Epithelial cell of proximal tubule (primary cell): ENCODE measurements around the gene DDX31. TPM values are rescaled to one million over a fixed set of nuclear protein-coding genes. Genes with fewer than 3 reads are reported as not detected.

Experiments used
- DNase-seq: peaks from one replicate; pipeline ENCODE4 v3.0.0-alpha.2; 2011; ENCODE audit warnings: low read depth
- H3K4me3 ChIP-seq: 2 replicates; pipeline ENCODE4 v1.5.1; 2011; ENCODE audit warnings: low read depth, mild to moderate bottlenecking, low read length
- total RNA-seq: library from RNA; depleted of rRNA; stranded (reverse); fragments of >200 nt; gene quantifications from 2 replicates; pipeline ENCODE4 v1.2.3, GENCODE V29; 2015
- TF ChIP-seq, protein P1 (sequence below): conservative IDR thresholded peaks from 2 replicates; pipeline ENCODE4 v1.5.1; 2012; ENCODE audit warnings: low read depth, mild to moderate bottlenecking, low read length

Gene DDX31
- total RNA-seq, 1 donor from 2014 or later, result 8.1 TPM

DNA sequence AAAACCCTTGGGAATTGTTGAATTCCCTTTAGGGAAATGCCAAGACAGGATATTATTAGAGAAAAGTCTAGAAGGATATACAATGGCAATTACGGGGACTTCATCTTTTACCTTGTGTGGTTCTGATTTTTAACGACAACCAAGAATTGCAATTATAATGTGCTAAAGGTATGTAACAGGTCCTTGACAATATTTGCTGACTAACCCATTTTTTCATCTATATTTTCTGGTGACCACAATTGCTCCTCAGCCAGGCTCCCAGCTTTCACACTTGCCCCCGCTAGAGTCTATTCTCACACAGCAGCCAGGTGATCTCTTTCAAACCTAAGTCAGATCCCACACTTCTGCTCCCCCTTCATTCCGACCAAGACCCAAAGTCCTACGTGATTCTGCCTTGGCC is 53.1 kb downstream of the DDX31 start:
- no peak overlapping the region for H3K4me3 ChIP-seq
- TF ChIP-seq, protein P1, sequence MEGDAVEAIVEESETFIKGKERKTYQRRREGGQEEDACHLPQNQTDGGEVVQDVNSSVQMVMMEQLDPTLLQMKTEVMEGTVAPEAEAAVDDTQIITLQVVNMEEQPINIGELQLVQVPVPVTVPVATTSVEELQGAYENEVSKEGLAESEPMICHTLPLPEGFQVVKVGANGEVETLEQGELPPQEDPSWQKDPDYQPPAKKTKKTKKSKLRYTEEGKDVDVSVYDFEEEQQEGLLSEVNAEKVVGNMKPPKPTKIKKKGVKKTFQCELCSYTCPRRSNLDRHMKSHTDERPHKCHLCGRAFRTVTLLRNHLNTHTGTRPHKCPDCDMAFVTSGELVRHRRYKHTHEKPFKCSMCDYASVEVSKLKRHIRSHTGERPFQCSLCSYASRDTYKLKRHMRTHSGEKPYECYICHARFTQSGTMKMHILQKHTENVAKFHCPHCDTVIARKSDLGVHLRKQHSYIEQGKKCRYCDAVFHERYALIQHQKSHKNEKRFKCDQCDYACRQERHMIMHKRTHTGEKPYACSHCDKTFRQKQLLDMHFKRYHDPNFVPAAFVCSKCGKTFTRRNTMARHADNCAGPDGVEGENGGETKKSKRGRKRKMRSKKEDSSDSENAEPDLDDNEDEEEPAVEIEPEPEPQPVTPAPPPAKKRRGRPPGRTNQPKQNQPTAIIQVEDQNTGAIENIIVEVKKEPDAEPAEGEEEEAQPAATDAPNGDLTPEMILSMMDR, result no peak
- no peak for DNase-seq

DNA sequence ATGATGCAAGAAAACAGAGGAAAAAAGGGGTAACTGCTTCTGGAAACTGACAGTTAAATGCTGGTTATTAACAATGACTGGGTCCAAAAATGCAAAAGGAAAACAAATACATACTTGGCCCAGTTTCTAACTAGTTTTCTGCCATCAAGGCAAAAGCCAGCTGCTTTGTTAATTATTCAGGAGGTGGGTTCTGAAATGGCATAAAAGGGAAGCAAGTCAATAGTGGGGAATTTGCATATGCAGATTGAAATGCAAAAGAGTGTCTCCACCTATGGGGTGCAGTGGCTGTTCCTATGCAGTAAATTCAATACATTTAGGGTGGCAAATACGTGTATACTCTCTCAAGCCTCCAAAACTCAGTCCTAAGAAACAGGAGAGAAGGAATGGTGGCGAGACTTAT is 54.0 kb downstream of the DDX31 start:
- TF ChIP-seq, protein P1, result no peak
- DNase-seq, result no peak
- H3K4me3 ChIP-seq, result no peak overlapping the region

DNA sequence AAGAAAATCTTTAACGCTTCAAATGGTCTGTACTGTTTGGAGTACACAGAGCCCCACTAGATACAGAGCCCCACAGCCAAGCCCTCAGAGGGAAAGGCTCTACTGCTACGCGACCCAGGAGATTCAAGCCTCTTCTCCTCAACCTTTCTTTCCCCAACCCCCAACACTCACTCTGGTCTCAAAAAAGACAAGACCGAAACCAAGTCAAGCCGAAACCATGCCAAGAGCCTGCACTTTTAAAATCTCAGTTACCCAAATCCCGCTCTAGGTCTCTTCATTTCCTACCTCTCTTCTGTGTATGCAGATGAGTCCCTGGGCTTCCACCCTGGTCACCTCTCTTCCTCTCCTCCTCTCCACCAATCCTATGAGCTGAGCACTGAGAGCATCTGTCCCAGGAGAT is 55.5 kb downstream of the DDX31 start:
- TF ChIP-seq, protein P1, result no peak
- no peak overlapping the region for H3K4me3 ChIP-seq
- no peak for DNase-seq

DNA sequence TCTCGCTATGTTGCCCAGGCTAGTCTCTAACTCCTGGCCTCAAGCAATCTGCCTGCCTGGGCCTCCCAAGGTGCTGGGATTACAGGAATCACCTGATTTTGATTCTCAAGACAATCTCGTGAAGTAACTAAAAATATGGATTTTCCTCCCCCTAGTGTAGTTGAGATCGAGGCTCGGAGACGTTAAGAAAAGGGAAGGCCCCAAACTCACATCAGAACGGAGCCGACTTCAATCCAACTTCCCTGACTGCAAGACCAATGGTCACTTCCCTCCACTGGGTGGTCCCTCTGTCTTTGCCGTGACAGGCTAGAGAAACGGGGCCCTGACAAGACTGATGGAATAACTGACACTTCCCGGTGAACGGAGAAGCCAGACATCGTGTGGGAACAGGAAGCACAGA is 59.1 kb downstream of the DDX31 start:
- no peak for DNase-seq
- no peak overlapping the region for H3K4me3 ChIP-seq
- TF ChIP-seq, protein P1, result no peak

DNA sequence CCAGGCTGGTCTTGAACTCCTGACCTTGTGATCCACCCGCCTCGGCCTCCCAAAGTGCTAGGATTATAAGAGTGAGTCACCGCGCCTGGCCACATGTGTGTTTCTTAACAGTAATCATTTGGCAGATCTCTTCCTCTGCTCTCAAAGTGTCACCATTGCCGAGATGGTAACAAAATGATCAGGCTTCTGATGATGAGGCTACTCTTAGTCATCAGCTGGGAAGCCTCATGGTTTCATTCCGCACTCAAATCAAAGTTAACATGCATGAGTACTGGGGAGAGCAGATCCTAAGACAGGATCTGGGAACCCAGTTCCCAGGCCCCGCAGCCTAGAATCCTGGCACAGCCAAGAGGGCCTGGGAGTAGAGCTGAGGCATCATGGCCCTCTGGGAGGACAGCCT is 60.0 kb downstream of the DDX31 start:
- no peak overlapping the region for H3K4me3 ChIP-seq
- no peak for DNase-seq
- TF ChIP-seq, protein P1, result no peak

DNA sequence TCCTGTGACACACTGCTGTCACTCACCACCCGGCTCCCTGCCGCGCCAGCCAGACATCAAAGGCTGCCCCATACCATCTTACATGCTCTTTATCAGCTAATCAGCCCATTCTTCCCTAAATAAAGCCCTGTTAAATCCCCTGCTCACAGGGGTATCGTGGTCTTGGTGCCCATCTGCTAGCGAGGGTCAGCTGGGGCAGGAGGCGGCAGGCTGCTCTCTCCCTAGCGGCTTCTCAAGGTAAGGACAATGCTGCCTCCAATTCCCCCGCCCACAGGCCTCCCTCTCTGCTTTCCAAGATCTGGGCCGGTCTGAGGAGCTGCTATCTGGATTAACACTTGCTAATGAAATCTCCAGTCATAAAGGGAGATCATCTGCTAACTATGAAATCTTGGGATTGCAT is 60.6 kb downstream of the DDX31 start:
- no peak overlapping the region for H3K4me3 ChIP-seq
- TF ChIP-seq, protein P1, result no peak
- no peak for DNase-seq

DNA sequence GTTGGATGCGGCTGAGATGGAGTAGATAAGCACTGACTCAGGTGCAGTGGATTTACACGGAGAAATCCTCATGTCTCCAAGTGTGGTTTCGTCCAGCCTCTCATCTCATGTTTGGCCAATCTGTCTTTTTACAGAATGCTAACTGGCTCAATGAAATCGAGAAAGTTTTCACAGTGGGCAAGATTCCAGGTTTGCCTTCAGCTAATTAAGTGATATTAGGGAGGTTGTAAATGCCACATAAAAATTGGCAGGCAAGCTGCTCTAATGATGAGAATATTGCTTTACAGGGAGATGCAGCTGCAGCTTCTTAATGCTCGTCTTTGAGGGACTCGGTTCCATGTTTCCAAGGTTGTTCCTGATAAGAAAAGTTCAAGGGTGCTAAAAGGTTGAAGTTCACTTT is 63.7 kb downstream of the DDX31 start:
- TF ChIP-seq, protein P1, result no peak
- no peak overlapping the region for H3K4me3 ChIP-seq

More for the DNA sequence above, 63.7 kb downstream of the DDX31 start:
- DNase-seq, result no peak
